Dermis microvascular lymphatic vessel endothelial cell (primary cell): Measurements from ENCODE around the gene KCNAB2. TPM values are rescaled to one million over a fixed set of nuclear protein-coding genes. Genes with fewer than 3 reads are reported as not detected.
"Not testable (repeated sequence)": the region's sequence is repeated elsewhere in the genome, so short reads cannot be mapped to it uniquely, and the experiment has no call there.

ENCODE experiments used
- DNase-seq, 2 donors: peaks; one replicate each; pipeline versions ENCODE4 v3.0.0 to v3.0.0-alpha.2; 2010; ENCODE audit warnings: low read depth in 2 of 2
- total RNA-seq: library from RNA; depleted of rRNA; stranded (reverse); fragments of >200 nt; gene quantifications from 2 replicates; pipeline ENCODE4 v1.2.1, GENCODE V29; 2014

KCNAB2 gene
- total RNA-seq, 1 donor from 2014 or later = 1.4 TPM

- DNase-seq = no peak
These were observed 36.3 kb upstream of the KCNAB2 start for GRCh38 chr1:6009120-6010040.

GRCh38 chr1:6010554-6010953 lies 35.1 kb upstream of the KCNAB2 start:
- DNase-seq = no peak

- no peak for DNase-seq
These were observed 34.3 kb upstream of the KCNAB2 start for GRCh38 chr1:6011161-6011945.

GRCh38 chr1:6011946-6012258 lies 33.8 kb upstream of the KCNAB2 start:
- no peak for DNase-seq

- DNase-seq = no peak
These were observed 33.0 kb upstream of the KCNAB2 start for GRCh38 chr1:6012529-6013318.

- DNase-seq = no peak
These were observed 32.2 kb upstream of the KCNAB2 start for GRCh38 chr1:6013491-6013890.

GRCh38 chr1:6014130-6014999 lies 31.3 kb upstream of the KCNAB2 start:
- no peak for DNase-seq

- no peak for DNase-seq
These were observed 29.4 kb upstream of the KCNAB2 start for GRCh38 chr1:6016191-6016865.

GRCh38 chr1:6017654-6018053 lies 28.0 kb upstream of the KCNAB2 start:
- not testable (repeated sequence) for DNase-seq

GRCh38 chr1:6019166-6019845 lies 26.4 kb upstream of the KCNAB2 start:
- DNase-seq = no peak

GRCh38 chr1:6022193-6022592 lies 23.5 kb upstream of the KCNAB2 start:
- DNase-seq = no peak

GRCh38 chr1:6023346-6023745 lies 22.3 kb upstream of the KCNAB2 start:
- no peak for DNase-seq

GRCh38 chr1:6024376-6024775 lies 21.3 kb upstream of the KCNAB2 start:
- DNase-seq = no peak

- no peak for DNase-seq
These were observed 20.2 kb upstream of the KCNAB2 start for GRCh38 chr1:6025269-6026094.

- peak in 1 of 2 donors; percentile 14 for DNase-seq
These were observed 19.4 kb upstream of the KCNAB2 start for GRCh38 chr1:6026095-6026809.

- DNase-seq = no peak
These were observed 18.1 kb upstream of the KCNAB2 start for GRCh38 chr1:6027591-6027990.

- DNase-seq = no peak
These were observed 17.4 kb upstream of the KCNAB2 start for GRCh38 chr1:6028042-6028850.
